ENCODE results near the gene TFAM. TPM values are rescaled to one million over a fixed set of nuclear protein-coding genes. Genes with fewer than 3 reads are reported as not detected.

TFAM gene
- polyA plus RNA-seq, 1 of the 3 experiments (the other 2 are of a cell fraction) = 19.6 TPM

GRCh38 chr10:58448121-58448935, 63.1 kb downstream of the TFAM start:
- Histone ChIP-seq H3K79me2 (ENCODE audit: insufficient read depth) (no peaks in the 10 kb centered on the region), H3K9ac (no peak overlapping the region), H3K27me3 (ENCODE audit: insufficient read depth) (no peaks in the 10 kb centered on the region), H2AFZ (ENCODE audit: low read depth) (no peak overlapping the region), H3K4me2 (no peak overlapping the region), H3K9me2 (no peaks in the 10 kb centered on the region), H3F3A (replicated peaks; ENCODE audit: insufficient read depth) (no peaks in the 10 kb centered on the region), H3K27ac (ENCODE audit: low read depth in 2 of 2, low read length in 1 of 2) (no peak overlapping the region), H4K20me1 (ENCODE audit: insufficient read depth) (no peaks in the 10 kb centered on the region), H3K4me1 (ENCODE audit: control insufficient read depth in 1 of 2, insufficient read depth in 2 of 2, low read depth in 1 of 2, low read length in 1 of 2) (no peaks in the 10 kb centered on the region), H3K9me3 (no peaks in the 10 kb centered on the region), H3K36me3 (replicated peaks in 1 of 2; ENCODE audit: control insufficient read depth in 1 of 2, insufficient read depth in 2 of 2, low read length in 1 of 2) (no peaks in the 10 kb centered on the region), H3K4me3 (ENCODE audit: low read depth in 2 of 2, low read length in 1 of 2) (no peak overlapping the region)
- ChIA-PET POLR2A (no interaction called here), CTCF (no interaction called here)
- 80% methylated on average over 12 of the region's 31 CpGs for WGBS (ENCODE audit: low lambda C conversion rate)
- no peak for DNase-seq
- TF ChIP-seq TEAD4 (IDR thresholded peaks at IDR 0.05; ENCODE audit: borderline replicate concordance, insufficient read depth) (no peak), YY1 (IDR thresholded peaks at IDR 0.05; ENCODE audit: low read depth) (no peak), MEF2A (IDR thresholded peaks at IDR 0.05; ENCODE audit: borderline replicate concordance, low read depth) (no peak), IRF3 (IDR thresholded peaks at IDR 0.05; ENCODE audit: low read depth, low read length) (no peak), CTCF (IDR thresholded peaks at IDR 0.05) (no peak), RCOR1 (IDR thresholded peaks at IDR 0.05; ENCODE audit: low read length) (no peak), FOSL2 (IDR thresholded peaks at IDR 0.05; ENCODE audit: borderline replicate concordance, low read depth) (no peak), RAD21 (IDR thresholded peaks at IDR 0.05; ENCODE audit: low read length) (no peak)

Other genes with a start within 250 kb of the TFAM start
- 0.71 and 0.88 TPM in 2 replicates for gene IPMK, start 117.5 kb upstream of the TFAM start, polyA plus RNA-seq (2012; rRNA removed)
- gene CISD1, start 116.2 kb upstream of the TFAM start, polyA plus RNA-seq (2012; rRNA removed) = 34.1 and 40.8 TPM in 2 replicates
- 8.7 and 11.1 TPM in 2 replicates for gene UBE2D1, start 50.4 kb upstream of the TFAM start, polyA plus RNA-seq (2012; rRNA removed)
- 1.5 and 2.2 TPM in 2 replicates for gene BICC1, start 127.5 kb downstream of the TFAM start, polyA plus RNA-seq (2012; rRNA removed)